Gastrocnemius medialis (tissue), 4 donors: Measurements from ENCODE around the gene SLC31A2. TPM values are rescaled to one million over a fixed set of nuclear protein-coding genes. Genes with fewer than 3 reads are reported as not detected.

Experiments
- ATAC-seq, 2 donors: fragments of 150-250 bp; one replicate each; pipeline ENCODE4 v1.9.1; 2016
- DNase-seq, 2 donors: peaks; one replicate each; pipeline ENCODE4 v3.0.0-alpha.2; 2019
- H3K27ac ChIP-seq, 4 donors: fragments of 200-600 bp; sonication (generic); 1 replicate in 1 of 4; 2 replicates in 3 of 4; pipeline ENCODE4 v1.5.1; 2016 to 2018; ENCODE audit warnings: mild to moderate bottlenecking in 2 of 4, moderate library complexity in 1 of 4
- H3K27me3 ChIP-seq, 3 donors: fragments of 200-600 bp; sonication (generic) in 2 of 3; 1 replicate in 1 of 3; 2 replicates in 2 of 3; pipeline versions ENCODE4 v1.5.1 to v1.6.0; 2016 to 2019; ENCODE audit warnings: mild to moderate bottlenecking in 1 of 3, moderate library complexity in 1 of 3
- H3K36me3 ChIP-seq, 2 donors: fragments of 200-600 bp; sonication (generic) in 1 of 2; one replicate each; pipeline ENCODE4 v1.5.1; 2017 to 2018
- H3K4me1 ChIP-seq, 2 donors: fragments of 200-600 bp; sonication (generic) in 1 of 2; one replicate each; pipeline ENCODE4 v1.5.1; 2016 to 2017; ENCODE audit warnings: mild to moderate bottlenecking in 2 of 2
- H3K4me3 ChIP-seq, 4 donors: fragments of 200-600 bp; sonication (generic) in 3 of 4; 1 replicate in 1 of 4; 2 replicates in 3 of 4; pipeline ENCODE4 v1.5.1; 2016 to 2019; ENCODE audit warnings: mild to moderate bottlenecking in 2 of 4
- H3K9me3 ChIP-seq, 3 donors: fragments of 200-600 bp; sonication (generic) in 2 of 3; 1 replicate in 1 of 3; 2 replicates in 2 of 3; pipeline ENCODE4 v1.5.1; 2016 to 2019
- POLR2A ChIP-seq, 2 donors: fragments of 450-650 bp; IDR thresholded peaks; one replicate each; pipeline ENCODE4 v1.6.1; 2017; ENCODE audit warnings: antibody characterized with exemption in 2 of 2, mild to moderate bottlenecking in 2 of 2, moderate library complexity in 2 of 2
- in situ Hi-C, 4 donors: fragments of 200-750 bp; cut with MboI; loops; one replicate each; pipeline versions ENCODE4 v1.15.0 to v1.8.0; 2017; ENCODE audit warnings: low sequenced_read_pairs in 4 of 4
- intact Hi-C: fragments of 100-400 bp; cut with DNase I; formaldehyde crosslinking; loops from one replicate; pipeline ENCODE4 v1.15.1; 2023; ENCODE audit warnings: low total_unique reads
- total RNA-seq, 4 donors: library from RNA; depleted of rRNA; stranded (reverse); fragments of >200 nt; gene quantifications; one replicate each; pipeline versions ENCODE4 v1.1.0 to v1.2.3, GENCODE V29; 2016
- TF ChIP-seq, protein P1 (sequence below), 5 experiments: fragments of 450-650 bp in 3 of 5; fragments of 200-600 bp in 2 of 5; sonication (generic) in 2 of 5; IDR thresholded peaks in 4 of 5; conservative IDR thresholded peaks in 1 of 5; 1 replicate in 4 of 5; 2 replicates in 1 of 5; pipeline ENCODE4 v1.5.1; 2016 to 2019; ENCODE audit warnings: antibody characterized with exemption in 5 of 5, mild to moderate bottlenecking in 3 of 5, moderate library complexity in 3 of 5

Gene SLC31A2
- total RNA-seq, 4 donors from 2014 or later: 17.5 to 29.6 (median 23.9) TPM

DNA sequence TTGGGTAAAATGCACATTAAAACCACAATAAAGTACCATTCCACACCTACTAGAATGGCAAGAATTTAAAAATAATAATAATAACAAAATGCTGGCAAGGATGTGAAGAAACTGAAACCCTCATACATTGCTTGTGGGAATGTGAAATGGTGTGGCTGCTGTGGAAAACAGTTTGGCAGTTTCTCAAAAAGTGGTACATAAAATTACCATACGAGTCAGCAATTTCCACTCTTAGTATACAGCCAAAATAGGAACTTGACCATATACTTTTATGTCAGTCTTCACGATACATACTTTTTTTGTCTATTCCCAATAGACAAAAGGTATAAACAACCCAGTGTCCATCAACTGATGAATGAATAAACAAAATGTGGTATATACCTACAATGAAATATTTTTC is 54.6 kb downstream of the SLC31A2 start:
- Histone ChIP-seq H3K36me3 (peaks cover 0 to 54% of the 10 kb centered on the region in 2 donors), H3K9me3 (no peaks in the 10 kb centered on the region), H3K27ac (no peak overlapping the region), H3K27me3 (no peaks in the 10 kb centered on the region), H3K4me1 (no peaks in the 10 kb centered on the region), H3K4me3 (no peak overlapping the region)
- ATAC-seq: no peak
- intact Hi-C loops: no loop called here
- no peak for DNase-seq
- no peak for TF ChIP-seq POLR2A (IDR thresholded peaks at IDR 0.05)
- TF ChIP-seq, protein P1, sequence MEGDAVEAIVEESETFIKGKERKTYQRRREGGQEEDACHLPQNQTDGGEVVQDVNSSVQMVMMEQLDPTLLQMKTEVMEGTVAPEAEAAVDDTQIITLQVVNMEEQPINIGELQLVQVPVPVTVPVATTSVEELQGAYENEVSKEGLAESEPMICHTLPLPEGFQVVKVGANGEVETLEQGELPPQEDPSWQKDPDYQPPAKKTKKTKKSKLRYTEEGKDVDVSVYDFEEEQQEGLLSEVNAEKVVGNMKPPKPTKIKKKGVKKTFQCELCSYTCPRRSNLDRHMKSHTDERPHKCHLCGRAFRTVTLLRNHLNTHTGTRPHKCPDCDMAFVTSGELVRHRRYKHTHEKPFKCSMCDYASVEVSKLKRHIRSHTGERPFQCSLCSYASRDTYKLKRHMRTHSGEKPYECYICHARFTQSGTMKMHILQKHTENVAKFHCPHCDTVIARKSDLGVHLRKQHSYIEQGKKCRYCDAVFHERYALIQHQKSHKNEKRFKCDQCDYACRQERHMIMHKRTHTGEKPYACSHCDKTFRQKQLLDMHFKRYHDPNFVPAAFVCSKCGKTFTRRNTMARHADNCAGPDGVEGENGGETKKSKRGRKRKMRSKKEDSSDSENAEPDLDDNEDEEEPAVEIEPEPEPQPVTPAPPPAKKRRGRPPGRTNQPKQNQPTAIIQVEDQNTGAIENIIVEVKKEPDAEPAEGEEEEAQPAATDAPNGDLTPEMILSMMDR (IDR thresholded peaks at IDR 0.05 in 4 of 5, conservative IDR thresholded peaks at IDR 0.05 in 1 of 5): no peak
- in situ Hi-C loops: loop anchor here in 1 of 4 donors (25.0 kb wide), 1 partner anchor 1568 kb away; the partner anchor contains the start of gene DNAJC25

- ATAC-seq: no peak
- DNase-seq: no peak
- H3K36me3 ChIP-seq: peaks cover 0 to 58% of the 10 kb centered on the region in 2 donors
- no peaks in the 10 kb centered on the region for H3K9me3 ChIP-seq
- intact Hi-C loops (no loop called here), in situ Hi-C loops (loop anchor here in 1 of 4 donors (25.0 kb wide), 1 partner anchor 1569 kb away; the partner anchor contains the start of gene DNAJC25)
- H3K4me3 ChIP-seq: no peak overlapping the region
- TF ChIP-seq, protein P1 (IDR thresholded peaks at IDR 0.05 in 4 of 5, conservative IDR thresholded peaks at IDR 0.05 in 1 of 5): no peak
- no peak for TF ChIP-seq POLR2A (IDR thresholded peaks at IDR 0.05)
- no peaks in the 10 kb centered on the region for H3K4me1 ChIP-seq
- H3K27ac ChIP-seq: no peak overlapping the region
- no peaks in the 10 kb centered on the region for H3K27me3 ChIP-seq
Measured at GRCh38 chr9:113205861-113206260, 55.1 kb downstream of the SLC31A2 start.

DNA sequence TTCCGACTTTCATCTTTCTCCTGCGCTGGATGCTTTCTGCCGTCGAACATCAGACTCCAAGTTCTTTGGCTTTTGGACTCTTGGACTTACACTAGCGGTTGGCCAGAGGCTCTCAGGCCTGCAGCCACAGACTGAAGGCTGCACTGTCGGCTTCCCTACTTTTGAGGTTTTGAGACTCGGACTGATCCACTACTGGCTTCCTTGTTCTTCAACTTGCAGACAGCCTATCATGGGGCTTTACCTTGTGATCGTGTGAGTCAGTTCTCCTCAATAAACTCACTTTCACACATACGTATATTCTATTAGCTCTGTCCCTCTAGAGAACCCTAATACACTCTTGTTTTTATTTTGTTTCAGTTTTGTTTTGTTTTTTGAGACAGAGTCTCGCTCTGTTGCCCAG is 60.0 kb downstream of the SLC31A2 start:
- Histone ChIP-seq H3K4me3 (no peak overlapping the region), H3K36me3 (peaks cover 0 to 25% of the 10 kb centered on the region in 2 donors), H3K27me3 (no peaks in the 10 kb centered on the region), H3K4me1 (no peaks in the 10 kb centered on the region), H3K27ac (no peak overlapping the region), H3K9me3 (no peaks in the 10 kb centered on the region)
- in situ Hi-C loops: loop anchor here in 2 of 4 donors (10.0 to 25.0 kb wide), 2 partner anchors 64 to 1574 kb away; partner anchors contain the start of genes CDC26 (in 1 of the 2), DNAJC25 (in 1 of the 2) and PRPF4 (in 1 of the 2)
- TF ChIP-seq POLR2A (IDR thresholded peaks at IDR 0.05): no peak
- TF ChIP-seq, protein P1 (IDR thresholded peaks at IDR 0.05 in 4 of 5, conservative IDR thresholded peaks at IDR 0.05 in 1 of 5): no peak
- ATAC-seq (no peak), DNase-seq (no peak)
- intact Hi-C loops: no loop called here

Other genes starting within 250 kb of the SLC31A2 start
- gene ZNF883, start 138.8 kb upstream of the SLC31A2 start, total RNA-seq: 1 to 10 TPM in 1 of 4 donors, under 1 TPM in 2, not detected in 1; 0.13 to 1.4 (median 0.92) TPM
- gene ZFP37, start 94.3 kb upstream of the SLC31A2 start, total RNA-seq: 1 to 10 TPM in 3 of 4 donors, under 1 TPM in 1; 0.49 to 2.6 (median 1.7) TPM
- 10 to 100 TPM; 13.3 to 17.5 (median 14.5) TPM for gene FKBP15, start 70.3 kb downstream of the SLC31A2 start, total RNA-seq
- 1 to 10 TPM; 2.9 to 5.6 (median 4.3) TPM for gene SLC31A1, start 70.5 kb downstream of the SLC31A2 start, total RNA-seq
- gene CDC26, start 124.6 kb downstream of the SLC31A2 start, total RNA-seq: 10 to 100 TPM; 16.7 to 34.0 (median 28.3) TPM
- gene PRPF4, start 124.7 kb downstream of the SLC31A2 start, total RNA-seq: 10 to 100 TPM; 14.0 to 19.6 (median 16.4) TPM
- not detected for gene RNF183, start 152.4 kb downstream of the SLC31A2 start, total RNA-seq
- gene WDR31, start 189.3 kb downstream of the SLC31A2 start, total RNA-seq: 1 to 10 TPM in 1 of 4 donors, under 1 TPM in 2, not detected in 1; 0.29 to 1.1 (median 0.36) TPM
- gene BSPRY, start 198.5 kb downstream of the SLC31A2 start, total RNA-seq: under 1 TPM in 1 of 4 donors, not detected in 3; 0.12 TPM
- gene HDHD3, start 226.0 kb downstream of the SLC31A2 start, total RNA-seq: 10 to 100 TPM; 10.3 to 16.2 (median 14.1) TPM